HG03439 (cell line): Measurements from ENCODE around the gene TXNDC8.
"Not testable (repeated sequence)": the region's sequence is repeated elsewhere in the genome, so short reads cannot be mapped to it uniquely, and the experiment has no call there.

Experiments
- ATAC-seq: cut with Tn5 transposase; IDR thresholded peaks from one replicate; pipeline ENCODE4 v1.9.1; 2021; ENCODE audit warnings: mild to moderate bottlenecking, moderate library complexity; ENCODE audit not compliant: unreplicated experiment

Gene TXNDC8

DNA sequence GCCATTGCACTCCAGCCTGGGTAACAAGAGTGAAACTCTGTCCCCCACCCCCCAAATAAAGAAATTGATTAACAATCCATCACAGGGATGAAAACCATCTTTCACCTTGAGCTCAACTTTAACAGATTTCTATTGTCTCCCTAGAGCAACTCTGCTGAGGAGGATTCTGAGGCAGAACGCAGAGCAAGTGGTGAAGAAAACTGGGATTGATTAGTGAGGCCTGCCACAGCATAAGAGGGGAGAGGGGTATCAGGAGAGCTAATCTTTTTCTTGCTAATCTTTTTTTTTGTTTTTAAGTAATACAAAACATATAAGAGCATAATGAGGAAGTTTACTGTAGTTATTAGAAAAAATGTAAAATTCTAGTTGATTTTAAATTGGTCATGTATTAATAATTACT lies 8.9 kb downstream of the TXNDC8 start:
- no peak for ATAC-seq

DNA sequence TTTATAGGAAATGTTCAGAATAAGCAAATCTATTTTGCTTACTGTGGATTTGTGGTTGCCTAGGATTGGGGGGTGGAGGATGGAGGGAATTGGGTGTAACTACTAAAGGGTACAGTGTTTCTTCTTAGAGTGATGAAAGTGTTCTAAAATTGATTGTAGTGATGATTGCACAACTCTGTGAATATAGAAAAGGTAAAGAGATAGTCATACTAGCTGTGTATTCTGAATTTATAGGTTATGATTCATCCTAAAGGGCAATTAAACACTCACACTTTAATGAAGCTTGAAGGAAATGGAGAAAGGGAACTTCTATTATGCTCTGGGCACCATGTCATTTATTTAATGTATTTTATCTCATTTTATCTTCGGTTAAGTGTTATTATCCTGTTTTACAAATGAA lies 9.9 kb downstream of the TXNDC8 start:
- no peak for ATAC-seq

DNA sequence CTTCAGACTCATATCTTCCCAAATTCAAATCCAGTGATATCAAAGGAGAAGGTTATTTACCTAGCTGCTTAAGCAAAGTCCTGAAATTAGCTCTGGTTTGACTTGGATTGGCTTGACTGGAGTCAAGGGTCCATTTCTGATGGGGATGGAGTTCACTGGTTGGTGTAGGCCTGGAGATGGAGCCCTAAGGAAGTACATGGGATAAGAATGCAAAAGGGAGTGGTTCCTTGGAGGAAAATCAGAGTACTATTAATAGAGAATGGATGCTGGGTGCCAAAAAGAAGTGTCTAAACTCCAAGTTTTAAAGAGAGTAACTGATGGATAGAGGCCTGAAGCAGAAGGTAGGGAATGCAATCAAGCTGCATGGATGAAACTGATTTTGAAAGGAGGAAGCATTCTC lies 13.8 kb downstream of the TXNDC8 start:
- no peak for ATAC-seq

DNA sequence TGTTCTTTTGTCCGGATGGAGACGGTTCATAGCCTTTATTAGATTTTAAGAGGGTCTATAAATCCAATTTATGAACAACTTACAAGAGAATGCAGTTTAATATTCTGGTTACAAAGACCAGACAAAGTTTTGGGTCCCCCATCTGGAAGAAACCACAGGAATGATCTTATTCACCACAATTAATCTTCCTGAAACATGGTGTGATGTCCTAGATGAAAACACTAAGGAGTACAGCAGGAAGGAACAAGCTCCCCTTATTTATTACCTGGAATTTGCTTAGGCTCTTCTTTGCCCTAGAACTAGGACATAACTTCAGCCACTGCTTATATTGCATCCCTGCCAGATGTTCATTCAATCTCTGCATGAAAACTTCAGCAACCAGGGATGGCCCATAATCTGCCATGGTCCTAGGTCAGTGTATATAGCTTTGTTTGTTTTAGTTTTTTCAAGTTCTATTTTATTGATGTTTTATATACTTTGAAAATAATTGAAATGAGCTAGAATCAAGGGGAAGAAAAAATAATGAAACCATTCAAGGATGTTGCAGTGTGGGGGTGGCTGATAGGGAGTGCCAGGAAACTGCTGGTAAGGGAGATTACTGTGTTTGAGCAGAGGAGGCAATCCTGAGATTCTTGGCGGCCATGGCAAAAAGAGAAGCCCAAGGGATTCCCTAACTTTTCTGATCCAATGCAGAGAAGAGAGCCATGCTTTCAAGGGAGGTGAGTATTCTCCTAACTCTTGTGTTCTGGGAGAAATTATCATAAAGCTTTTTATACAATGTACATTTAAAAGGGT lies 16.8 kb downstream of the TXNDC8 start:
- ATAC-seq = no peak

DNA sequence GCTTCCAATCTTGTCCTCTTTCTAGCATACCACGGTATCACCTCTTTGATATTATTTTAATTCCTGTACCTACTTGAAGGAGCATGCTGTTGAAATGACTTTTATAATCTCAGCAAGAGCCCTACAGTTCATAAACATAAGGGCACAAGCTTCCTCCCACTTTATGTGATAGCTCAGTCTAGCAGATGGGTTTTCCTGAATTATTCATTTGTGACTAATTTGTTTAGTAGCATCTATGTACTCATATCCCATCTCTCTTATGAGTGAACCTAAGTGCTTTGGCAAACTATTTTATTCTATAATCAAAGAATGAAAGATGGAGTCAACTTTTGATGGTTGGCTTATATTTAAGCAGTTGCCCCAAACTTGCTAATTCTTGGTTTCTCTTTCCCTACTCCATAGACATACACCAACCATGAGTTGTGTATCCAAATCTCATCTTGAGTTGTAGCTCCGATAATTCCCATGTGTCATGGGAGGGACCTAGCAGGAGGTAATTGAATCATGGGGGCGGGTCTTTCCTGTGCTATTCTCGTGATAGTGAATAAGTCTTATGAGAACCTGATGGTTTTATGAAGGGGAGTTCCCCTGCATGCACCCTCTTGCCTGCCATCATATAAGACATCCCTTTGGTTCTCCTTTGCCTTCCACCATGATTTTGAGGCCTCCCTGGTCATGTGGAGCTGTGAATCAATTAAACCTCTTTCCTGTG lies 17.7 kb downstream of the TXNDC8 start:
- no peak for ATAC-seq

DNA sequence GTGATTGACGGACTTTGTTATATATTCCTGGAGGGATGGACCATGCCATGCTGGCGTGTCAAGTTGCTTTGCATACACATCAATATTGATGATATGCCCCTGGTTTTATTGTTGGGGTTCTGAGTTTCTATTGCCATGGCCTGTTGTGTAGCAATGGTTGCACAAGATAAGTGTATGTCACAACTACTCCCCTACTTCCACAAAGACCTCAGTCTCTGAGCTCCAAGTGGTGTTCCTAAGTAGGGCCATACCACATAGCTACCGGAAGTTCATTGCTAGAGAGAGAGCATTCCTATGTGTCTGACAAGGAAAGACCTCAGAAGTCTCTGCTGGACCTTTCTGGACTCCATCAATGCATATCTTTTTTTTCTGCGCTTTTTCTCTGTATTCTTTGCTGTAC lies 19.8 kb downstream of the TXNDC8 start:
- ATAC-seq = no peak

DNA sequence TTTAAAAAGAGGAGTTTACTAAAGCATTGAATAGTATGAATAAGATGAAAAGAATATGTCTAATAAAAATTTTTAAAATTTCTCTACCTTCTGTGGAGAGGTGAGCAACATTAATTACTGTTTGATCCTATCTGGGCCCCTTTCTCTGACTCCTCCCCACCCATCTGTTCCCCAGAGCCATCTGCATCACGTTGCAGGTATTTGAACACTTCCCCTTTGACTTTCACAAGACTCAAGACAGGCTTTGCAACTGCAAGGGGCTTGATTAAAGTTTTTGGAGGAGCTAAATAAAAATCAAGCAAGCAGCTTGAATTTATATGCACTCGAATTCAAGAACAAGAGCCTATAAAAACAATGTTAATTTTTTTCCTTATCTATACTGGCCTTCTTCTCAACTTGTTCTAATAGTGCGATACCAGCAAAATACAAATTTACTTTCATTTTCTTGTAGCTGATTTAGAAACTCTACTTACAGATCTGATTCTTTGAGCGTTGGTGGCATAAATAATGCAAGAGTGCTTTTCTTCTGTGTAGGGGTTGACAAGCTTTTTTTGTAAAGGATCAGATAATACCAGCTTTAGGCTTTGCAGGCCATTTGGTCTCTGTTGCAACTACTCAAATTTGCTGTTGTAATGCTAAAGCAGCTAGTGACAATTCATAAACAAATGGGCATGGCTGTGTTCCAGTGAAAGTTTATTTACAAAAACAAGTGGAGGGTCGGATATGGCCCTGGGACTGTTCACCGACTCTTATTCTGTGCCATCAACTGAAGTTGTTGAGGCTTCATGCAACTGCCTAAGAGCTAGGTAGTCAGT lies 21.2 kb downstream of the TXNDC8 start:
- ATAC-seq = peak; percentile 94

DNA sequence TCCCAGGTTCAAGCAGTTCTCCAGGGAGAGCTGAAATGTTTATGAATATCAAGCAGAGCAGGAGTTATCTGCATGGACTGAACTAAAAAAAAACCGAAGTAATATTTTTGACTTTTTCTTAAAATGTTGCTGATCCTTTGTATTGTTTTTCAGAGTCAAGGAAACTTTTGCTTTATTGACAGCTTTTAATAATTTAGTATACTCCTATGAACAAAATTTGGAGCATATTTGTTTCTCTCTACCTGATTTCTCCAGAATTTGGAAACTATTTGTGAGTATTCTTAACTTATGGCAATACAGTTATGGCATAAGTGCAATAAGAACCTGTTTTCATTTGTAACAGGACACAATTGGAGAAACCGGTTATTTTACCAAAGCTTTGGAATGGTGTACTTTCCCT lies 25.7 kb downstream of the TXNDC8 start:
- ATAC-seq = not testable (repeated sequence)

DNA sequence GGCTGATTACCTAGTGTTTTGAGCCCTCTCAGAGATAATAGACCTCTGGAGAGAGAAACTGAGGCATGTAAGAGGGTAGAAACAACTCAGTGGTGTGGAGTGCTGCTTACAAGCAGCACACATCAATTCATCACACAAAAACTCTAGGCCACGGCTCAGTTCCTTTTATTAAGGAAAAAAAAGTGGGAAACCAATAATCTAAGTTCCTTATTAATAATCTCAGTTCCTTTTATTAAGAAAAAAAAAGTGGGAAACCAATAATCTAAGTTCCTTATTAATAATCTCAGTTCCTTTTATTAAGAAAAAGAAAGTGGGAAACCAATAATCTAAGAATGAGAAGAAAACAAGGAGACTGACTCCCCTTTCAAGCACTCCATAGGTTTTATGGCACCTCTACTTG lies 28.0 kb downstream of the TXNDC8 start:
- no peak for ATAC-seq

DNA sequence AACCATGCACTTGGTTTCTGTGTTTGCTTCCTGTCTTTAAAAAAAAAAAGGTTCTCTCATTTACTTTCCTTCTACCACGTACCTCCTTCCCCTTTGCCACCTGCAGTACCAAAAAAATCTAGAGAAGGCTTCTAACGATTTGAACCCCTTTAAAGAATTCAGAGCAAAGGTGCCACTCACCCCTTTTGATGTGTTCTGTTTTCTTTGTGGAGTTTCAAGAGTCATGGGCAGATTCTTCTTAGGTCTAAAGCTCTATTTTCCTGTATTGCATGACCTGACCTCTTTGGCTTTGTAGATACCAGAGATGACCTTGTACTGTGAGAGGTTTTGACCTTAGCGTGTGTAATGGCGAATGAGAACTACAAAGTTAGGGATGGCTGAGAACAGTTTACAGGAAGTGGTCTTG lies 29.0 kb downstream of the TXNDC8 start:
- ATAC-seq = no peak

DNA sequence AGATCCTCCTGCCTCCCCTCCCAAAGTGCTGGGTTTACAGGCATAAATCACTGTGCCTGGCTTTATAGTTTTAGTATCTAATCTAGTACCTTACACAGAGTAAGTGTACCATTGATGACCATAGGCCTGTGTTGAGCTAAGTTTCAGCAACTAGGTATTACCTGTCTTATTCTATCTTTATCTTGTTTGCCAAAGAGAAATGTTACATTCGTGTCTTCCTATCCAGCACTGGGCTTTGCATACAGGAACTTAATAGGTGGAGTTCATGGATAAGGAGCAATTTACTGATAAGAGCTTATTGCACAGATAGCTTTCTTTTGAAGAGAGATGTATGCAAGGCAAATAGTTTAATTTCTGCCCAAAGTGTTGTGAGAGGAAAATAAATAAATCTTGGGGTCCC lies 30.5 kb downstream of the TXNDC8 start:
- ATAC-seq = no peak

DNA sequence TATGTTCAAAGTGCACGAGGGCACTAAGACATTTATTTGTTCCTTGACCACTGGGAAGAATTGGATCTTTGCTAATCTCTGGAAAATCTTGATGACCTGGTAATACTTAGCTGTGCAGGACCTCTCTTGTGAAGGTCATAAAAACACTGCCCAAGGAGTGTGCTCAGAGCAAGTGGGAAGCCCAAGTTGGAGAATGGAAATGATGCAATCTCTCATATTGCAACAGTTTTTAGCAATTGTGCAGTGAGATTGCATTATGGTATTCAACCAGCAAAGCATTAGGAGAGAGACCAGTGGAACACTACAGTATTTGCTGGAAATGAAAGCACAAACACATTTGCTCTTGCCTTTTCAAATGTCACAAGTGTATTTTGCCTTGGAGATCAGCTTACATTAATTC lies 34.5 kb downstream of the TXNDC8 start:
- no peak for ATAC-seq

DNA sequence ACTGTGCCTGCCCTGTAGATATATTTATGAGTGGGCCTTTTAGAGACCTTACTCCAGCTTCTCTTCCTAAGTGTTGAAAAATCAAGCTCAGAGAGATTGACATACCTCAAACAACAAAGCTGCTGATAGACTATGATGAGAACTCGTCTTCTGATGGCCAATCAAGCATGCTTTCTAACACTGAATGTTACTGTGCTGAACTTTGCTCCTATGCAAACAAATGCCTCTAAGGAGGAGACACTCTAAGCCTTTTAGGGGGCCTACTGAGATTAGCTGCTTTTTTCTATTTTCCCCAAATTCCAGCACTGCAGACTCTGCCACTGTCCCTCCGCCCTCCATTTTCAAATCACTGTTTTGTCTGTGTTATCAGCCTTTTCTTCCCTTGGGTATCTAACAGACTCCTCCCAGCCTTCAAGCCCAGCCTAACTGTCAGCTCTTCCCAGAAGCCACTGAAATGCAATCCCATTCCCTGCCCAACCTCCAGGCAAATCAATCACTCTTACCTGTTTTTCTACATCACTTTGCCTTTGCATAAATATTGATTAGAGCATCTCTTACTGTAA lies 39.5 kb downstream of the TXNDC8 start:
- no peak for ATAC-seq

DNA sequence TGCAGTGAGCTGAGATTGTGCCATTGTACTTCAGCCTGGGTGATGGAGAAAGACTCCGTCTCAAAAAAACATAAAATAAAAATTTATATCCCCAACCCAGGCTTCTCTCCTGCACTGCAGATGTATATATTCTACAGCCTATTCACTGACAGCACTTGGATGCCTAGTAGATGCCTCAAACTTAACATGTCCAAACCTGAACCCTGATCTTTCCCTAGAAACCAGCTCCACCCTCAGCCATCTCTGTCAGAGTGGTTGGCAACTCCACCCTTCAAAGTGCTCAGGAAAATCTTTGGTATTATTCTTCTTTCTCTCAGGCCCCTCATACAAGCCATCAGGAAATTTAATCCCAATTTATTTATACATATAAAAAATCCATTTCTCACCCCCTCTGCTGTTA lies 44.4 kb downstream of the TXNDC8 start:
- no peak for ATAC-seq

DNA sequence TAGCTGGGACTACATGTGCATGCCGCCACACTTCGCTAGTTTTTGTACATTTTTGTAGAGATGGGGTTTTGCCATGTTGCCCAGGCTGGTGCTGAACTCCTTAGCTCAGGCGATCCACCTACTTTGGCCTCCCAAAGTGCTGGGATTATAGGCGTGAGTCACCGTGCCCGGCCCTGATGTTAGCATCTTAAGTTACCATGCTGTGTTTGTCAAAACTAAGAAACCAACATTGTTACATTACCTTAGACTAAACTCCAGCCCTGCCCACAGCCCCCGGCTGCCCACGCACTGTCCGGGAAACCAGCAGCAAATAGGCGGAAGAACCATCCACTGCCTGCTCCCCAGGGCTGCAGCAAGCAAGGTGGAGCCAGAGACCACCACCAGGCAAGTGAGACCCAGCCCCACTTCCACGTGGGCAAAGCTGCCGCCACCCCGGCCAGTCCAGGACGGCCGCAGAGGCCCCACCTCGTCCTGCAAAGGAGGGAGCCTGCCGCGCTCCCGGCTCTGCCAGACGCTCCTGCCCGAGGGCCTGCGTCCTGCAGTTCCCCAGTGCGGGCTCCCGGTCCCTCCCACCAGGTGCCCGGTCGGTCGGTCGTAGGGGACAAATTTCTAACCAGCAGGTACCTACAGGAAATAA lies 45.6 kb downstream of the TXNDC8 start:
- ATAC-seq = no peak

DNA sequence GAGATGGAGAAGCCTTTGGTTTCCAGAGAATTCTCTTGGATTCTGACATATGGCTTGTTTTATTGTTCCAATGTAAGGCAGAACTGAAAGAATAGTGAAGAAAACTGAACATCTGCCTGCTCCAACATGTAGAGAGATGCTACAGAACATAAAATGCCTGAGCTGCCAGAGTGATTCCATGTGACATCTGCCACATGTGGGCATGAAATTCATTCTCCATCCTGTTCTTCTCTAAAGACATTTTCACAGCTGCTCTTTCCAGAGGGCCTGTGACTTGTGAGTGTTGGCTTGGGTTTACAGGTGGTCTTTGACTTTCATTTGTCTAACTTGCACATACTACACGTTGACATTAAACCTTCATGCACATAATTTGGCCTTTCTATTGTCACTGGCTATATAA lies 47.7 kb downstream of the TXNDC8 start:
- no peak for ATAC-seq

DNA sequence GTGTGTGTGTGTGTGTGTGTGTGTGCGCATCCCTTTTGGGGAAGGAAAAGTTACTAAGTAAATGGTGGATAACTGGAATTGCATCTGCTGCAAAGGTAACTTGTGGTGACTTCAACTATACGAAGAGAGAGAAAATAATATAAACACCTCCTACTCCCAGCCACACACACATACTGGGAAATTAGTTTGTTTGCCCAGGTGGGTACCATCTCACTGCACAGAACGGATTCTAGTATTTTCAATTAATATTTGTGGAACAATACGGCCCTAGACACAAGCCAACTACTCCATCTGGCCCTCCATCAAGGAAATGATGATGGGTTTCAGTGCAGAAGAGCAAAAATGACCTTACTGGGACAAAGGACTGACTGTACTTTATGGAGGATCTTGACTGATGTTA lies 49.2 kb downstream of the TXNDC8 start:
- ATAC-seq = no peak

DNA sequence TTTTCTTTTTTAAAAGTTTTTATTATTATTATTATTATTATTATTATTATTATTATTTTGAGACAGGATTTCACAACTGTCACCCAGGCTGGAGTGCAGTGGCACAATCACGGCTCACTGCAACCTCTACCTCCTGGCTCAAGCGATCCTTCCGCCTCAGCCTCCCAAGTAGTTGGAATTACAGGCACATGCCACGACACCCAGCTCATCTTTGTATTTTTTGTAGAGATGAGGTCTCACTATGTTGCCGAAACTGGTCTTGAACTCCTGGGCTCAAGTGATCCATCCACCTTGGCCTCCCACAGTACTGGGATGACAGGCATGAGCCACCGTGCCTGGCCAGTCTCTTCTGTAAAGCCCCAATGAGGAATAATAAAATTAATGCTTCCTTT lies 50.4 kb downstream of the TXNDC8 start:
- no peak for ATAC-seq

DNA sequence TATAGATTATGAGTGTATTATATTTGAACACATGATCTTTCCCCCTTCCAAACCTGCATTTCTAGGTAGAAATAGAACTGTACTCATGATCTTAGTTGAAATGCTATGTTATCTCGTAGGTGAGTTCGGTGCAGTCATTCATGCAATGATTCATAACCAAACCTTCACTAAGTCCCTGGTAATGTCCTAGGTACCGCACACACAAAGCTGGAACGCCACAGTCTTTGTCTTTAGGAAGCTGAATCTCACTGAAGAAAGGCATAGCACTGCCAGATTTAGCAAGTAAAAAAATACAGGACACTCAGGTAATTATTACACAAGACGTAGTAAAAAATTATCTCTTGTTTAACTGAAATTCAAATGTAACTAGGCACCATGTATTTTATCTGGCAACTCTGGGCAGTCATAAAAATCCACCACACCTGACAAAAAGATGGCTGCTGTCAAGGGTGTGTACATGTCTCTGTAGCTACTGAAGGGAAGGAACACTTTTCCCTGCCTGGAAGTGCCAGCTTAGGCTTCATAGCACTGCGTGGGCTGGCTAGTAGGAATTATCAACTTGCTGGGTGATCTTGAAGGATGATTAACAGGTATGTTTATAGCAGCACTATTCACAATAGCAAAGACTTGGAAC lies 53.3 kb downstream of the TXNDC8 start:
- no peak for ATAC-seq

DNA sequence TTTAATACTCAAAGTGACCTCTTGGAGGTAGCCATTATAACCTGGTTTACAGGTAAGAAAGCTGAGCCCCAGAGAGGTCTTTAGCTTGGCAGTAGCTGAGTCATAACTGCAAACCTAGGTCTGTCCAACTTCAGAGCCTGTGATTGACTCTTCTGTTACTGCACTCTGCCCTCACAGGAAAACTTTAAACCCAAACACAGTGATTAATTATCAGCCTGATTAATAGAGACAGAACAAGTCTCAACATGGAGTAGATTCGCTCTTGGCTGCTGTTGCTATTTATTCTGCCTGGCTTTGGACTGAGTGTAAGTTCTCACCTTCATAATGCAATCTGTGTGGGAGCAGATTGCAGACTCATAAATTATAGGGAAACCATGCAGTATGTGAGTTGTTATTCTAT lies 53.9 kb downstream of the TXNDC8 start:
- no peak for ATAC-seq

DNA sequence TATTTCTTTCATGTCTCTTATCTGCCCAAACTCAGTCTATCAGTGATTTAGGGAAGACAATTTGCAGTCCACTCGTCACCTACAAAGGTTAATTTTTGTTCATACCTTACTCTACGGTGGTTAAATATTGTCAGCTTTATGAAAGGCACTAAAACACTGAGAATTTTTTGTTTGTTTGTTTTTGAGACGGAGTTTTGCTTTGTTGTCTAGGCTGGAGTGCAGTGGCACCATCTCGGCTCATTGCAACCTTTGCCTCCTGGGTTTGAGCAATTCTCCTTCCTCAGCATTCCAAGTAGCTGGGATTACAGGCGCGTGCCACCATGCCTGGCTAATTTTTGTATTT lies 55.0 kb downstream of the TXNDC8 start:
- no peak for ATAC-seq
